IgD-negative memory B cell (primary cell): Measurements from ENCODE around the gene ADM5. TPM values are rescaled to one million over a fixed set of nuclear protein-coding genes. Genes with fewer than 3 reads are reported as not detected.
"Not testable (repeated sequence)": the region's sequence is repeated elsewhere in the genome, so short reads cannot be mapped to it uniquely, and the experiment has no call there.

Experiments
- H3K27ac Mint-ChIP-seq, 3 donors: one replicate each; pipeline ENCODE4 v1.8.0; 2020 to 2022; ENCODE audit warnings: mild to moderate bottlenecking in 3 of 3, mixed read lengths in 3 of 3, moderate library complexity in 1 of 3
- H3K27me3 Mint-ChIP-seq: one replicate; pipeline ENCODE4 v1.8.0; 2021; ENCODE audit warnings: mixed read lengths
- H3K36me3 Mint-ChIP-seq: one replicate; pipeline ENCODE4 v1.8.0; 2020; ENCODE audit warnings: mild to moderate bottlenecking, mixed read lengths
- H3K4me1 Mint-ChIP-seq, 3 donors: one replicate each; pipeline ENCODE4 v1.8.0; 2020 to 2022; ENCODE audit warnings: mixed read lengths in 3 of 3, mild to moderate bottlenecking in 1 of 3
- H3K4me3 Mint-ChIP-seq, 4 donors: one replicate each; pipeline ENCODE4 v1.8.0; 2020 to 2022; ENCODE audit warnings: mild to moderate bottlenecking in 4 of 4, mixed read lengths in 4 of 4, moderate library complexity in 3 of 4
- H3K9me3 Mint-ChIP-seq, 3 donors: one replicate each; pipeline ENCODE4 v1.8.0; 2020 to 2021; ENCODE audit warnings: mixed read lengths in 3 of 3, mild to moderate bottlenecking in 1 of 3
- polyA plus RNA-seq: library from polyadenylated mRNA; unstranded; fragments of 300-500 nt; fragmentation: Illumina TruSeq; gene quantifications from one replicate; pipeline ENCODE4 v1.2.3, GENCODE V29; 2021

Gene ADM5
- polyA plus RNA-seq, 1 donor from 2014 or later: 0.65 TPM

GRCh38 chr19:49696115-49696514 lies 6.7 kb downstream of the ADM5 start:
- Mint-ChIP-seq H3K36me3 (no peaks in the 10 kb centered on the region), H3K27ac (no peak overlapping the region), H3K27me3 (peaks cover 8% of the 10 kb centered on the region), H3K9me3 (no peaks in the 10 kb centered on the region), H3K4me3 (no peak overlapping the region), H3K4me1 (peaks cover 0 to 2% (median 0%) of the 10 kb centered on the region in 3 donors)

GRCh38 chr19:49696865-49697264 lies 7.5 kb downstream of the ADM5 start:
- Mint-ChIP-seq H3K9me3 (no peaks in the 10 kb centered on the region), H3K36me3 (no peaks in the 10 kb centered on the region), H3K27me3 (peaks cover 4% of the 10 kb centered on the region), H3K4me3 (peak overlapping the region in 1 of 4 donors; percentile 33), H3K4me1 (no peaks in the 10 kb centered on the region), H3K27ac (peak overlapping the region in 2 of 3 donors; percentile 35 to 63)

- H3K4me3 Mint-ChIP-seq: no peak overlapping the region
- no peaks in the 10 kb centered on the region for H3K27me3 Mint-ChIP-seq
- H3K9me3 Mint-ChIP-seq: no peaks in the 10 kb centered on the region
- H3K4me1 Mint-ChIP-seq: no peaks in the 10 kb centered on the region
- no peak overlapping the region for H3K27ac Mint-ChIP-seq
- no peaks in the 10 kb centered on the region for H3K36me3 Mint-ChIP-seq
These were observed 10.0 kb downstream of the ADM5 start for GRCh38 chr19:49699364-49699763.

- Mint-ChIP-seq H3K27ac (no peak overlapping the region), H3K4me1 (peaks cover 0 to 1% (median 0%) of the 10 kb centered on the region in 3 donors), H3K9me3 (no peaks in the 10 kb centered on the region), H3K36me3 (no peaks in the 10 kb centered on the region), H3K4me3 (no peak overlapping the region), H3K27me3 (no peaks in the 10 kb centered on the region)
These were observed 11.2 kb downstream of the ADM5 start for GRCh38 chr19:49700563-49700962.

- no peaks in the 10 kb centered on the region for H3K27me3 Mint-ChIP-seq
- H3K36me3 Mint-ChIP-seq: no peaks in the 10 kb centered on the region
- no peak overlapping the region for H3K27ac Mint-ChIP-seq
- no peak overlapping the region for H3K4me3 Mint-ChIP-seq
- H3K9me3 Mint-ChIP-seq: no peaks in the 10 kb centered on the region
- peaks cover 0 to 1% (median 0%) of the 10 kb centered on the region in 3 donors for H3K4me1 Mint-ChIP-seq
These were observed 11.9 kb downstream of the ADM5 start for GRCh38 chr19:49701271-49701786.

DNA sequence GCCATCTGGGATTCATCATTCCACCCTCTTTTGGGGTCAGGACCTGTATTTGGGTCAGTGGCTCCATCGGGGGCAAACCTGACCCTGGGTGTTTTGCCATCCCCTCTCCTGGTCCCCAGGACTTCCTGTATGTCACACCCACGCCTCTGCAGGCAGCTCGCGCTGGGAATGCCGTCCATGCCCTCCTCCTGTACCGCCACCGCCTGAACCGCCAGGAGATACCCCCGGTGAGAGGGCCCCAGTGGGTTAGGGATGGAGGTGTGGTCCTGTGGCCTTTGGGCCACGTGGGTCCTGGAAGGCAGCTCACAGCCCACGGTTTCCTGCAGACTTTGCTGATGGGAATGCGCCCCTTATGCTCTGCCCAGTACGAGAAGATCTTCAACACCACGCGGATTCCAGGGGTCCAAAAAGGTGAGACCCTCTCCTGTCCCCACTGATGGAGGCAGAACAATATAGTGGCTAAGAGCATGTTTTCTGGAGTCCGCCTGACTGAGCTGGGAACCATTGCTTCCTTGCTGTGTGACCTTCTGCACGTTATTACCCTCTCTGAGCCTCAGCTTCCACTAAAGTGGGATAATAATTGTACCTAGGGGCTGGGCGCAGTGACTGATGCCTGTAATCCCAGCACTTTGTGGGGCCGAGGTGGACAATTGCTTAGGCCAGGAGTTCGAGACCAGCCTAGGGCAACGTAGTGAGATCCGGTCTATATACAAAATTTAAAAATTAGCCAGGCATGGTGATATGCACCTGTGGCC lies 15.7 kb downstream of the ADM5 start:
- Mint-ChIP-seq H3K4me1 (peaks cover 0 to 1% (median 0%) of the 10 kb centered on the region in 3 donors), H3K4me3 (no peak overlapping the region), H3K36me3 (peaks cover 4% of the 10 kb centered on the region), H3K27me3 (peaks cover under 1% of the 10 kb centered on the region), H3K27ac (no peak overlapping the region), H3K9me3 (no peaks in the 10 kb centered on the region)

DNA sequence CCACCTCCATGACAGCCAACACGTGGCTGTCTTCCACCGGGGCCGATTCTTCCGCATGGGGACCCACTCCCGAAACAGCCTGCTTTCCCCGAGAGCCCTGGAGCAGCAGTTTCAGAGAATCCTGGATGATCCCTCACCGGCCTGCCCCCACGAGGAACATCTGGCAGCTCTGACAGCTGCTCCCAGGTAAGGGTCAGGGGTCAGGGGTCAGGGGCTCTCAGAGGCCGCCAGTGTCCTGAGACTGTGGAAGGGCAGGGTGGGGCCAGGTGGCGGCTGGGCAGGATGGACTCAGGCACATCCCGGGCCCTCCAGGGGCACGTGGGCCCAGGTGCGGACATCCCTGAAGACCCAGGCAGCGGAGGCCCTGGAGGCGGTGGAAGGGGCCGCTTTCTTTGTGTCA lies 16.5 kb downstream of the ADM5 start:
- Mint-ChIP-seq H3K4me3 (peak overlapping the region in 1 of 4 donors; percentile 49), H3K9me3 (no peaks in the 10 kb centered on the region), H3K27me3 (peaks cover 3% of the 10 kb centered on the region), H3K4me1 (peaks cover 0 to 1% (median 0%) of the 10 kb centered on the region in 3 donors), H3K36me3 (peaks cover 4% of the 10 kb centered on the region), H3K27ac (no peak overlapping the region)

- Mint-ChIP-seq H3K27me3 (peaks cover 3% of the 10 kb centered on the region), H3K9me3 (no peaks in the 10 kb centered on the region), H3K36me3 (peaks cover 4% of the 10 kb centered on the region), H3K27ac (no peak overlapping the region), H3K4me1 (peaks cover 0 to 2% (median 1%) of the 10 kb centered on the region in 3 donors), H3K4me3 (no peak overlapping the region)
These were observed 21.1 kb downstream of the ADM5 start for GRCh38 chr19:49710372-49710951.

- peak overlapping the region in 1 of 4 donors; percentile 68 for H3K4me3 Mint-ChIP-seq
- no peak overlapping the region for H3K27ac Mint-ChIP-seq
- H3K9me3 Mint-ChIP-seq: no peaks in the 10 kb centered on the region
These were observed 23.0 kb downstream of the ADM5 start for GRCh38 chr19:49712397-49712859.

GRCh38 chr19:49713236-49713845 lies 23.9 kb downstream of the ADM5 start:
- Mint-ChIP-seq H3K9me3 (no peaks in the 10 kb centered on the region), H3K36me3 (no peaks in the 10 kb centered on the region), H3K4me1 (peaks cover 6 to 7% (median 7%) of the 10 kb centered on the region in 3 donors), H3K27ac (no peak overlapping the region), H3K27me3 (peaks cover 3% of the 10 kb centered on the region), H3K4me3 (no peak overlapping the region)

More at GRCh38 chr19:49712397-49712859, 23.0 kb downstream of the ADM5 start:
- peaks cover 2 to 4% (median 3%) of the 10 kb centered on the region in 3 donors for H3K4me1 Mint-ChIP-seq
- H3K36me3 Mint-ChIP-seq: peaks cover under 1% of the 10 kb centered on the region
- peaks cover 3% of the 10 kb centered on the region for H3K27me3 Mint-ChIP-seq

DNA sequence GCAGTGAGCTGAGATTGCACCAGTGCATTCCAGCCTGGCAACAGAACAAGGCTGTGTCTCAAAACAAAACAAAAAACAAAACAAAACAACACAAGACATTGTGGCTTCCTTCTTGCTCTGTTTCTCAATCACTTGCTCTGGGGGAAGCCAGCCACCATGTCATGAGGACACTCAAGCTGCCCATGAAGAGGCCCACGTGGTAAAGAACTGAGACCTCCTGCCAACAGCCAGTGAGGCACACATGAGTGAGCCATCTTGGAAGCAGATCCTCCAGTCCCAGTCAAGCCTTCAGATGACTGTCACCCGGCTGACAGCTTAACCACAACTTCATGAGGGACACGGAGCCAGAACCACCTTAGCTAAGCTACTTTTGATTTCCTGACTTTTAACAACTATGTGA lies 26.8 kb downstream of the ADM5 start:
- H3K9me3 Mint-ChIP-seq: no peaks in the 10 kb centered on the region
- peaks cover 2% of the 10 kb centered on the region for H3K36me3 Mint-ChIP-seq
- H3K27me3 Mint-ChIP-seq: no peaks in the 10 kb centered on the region
- peaks cover 10 to 13% (median 11%) of the 10 kb centered on the region in 3 donors for H3K4me1 Mint-ChIP-seq
- H3K27ac Mint-ChIP-seq: no peak overlapping the region
- peak overlapping the region in 1 of 4 donors; percentile 61 for H3K4me3 Mint-ChIP-seq

GRCh38 chr19:49718511-49718910 lies 29.1 kb downstream of the ADM5 start:
- Mint-ChIP-seq H3K4me3 (peak overlapping the region in 3 of 4 donors; percentile 12 to 45 (median 28)), H3K36me3 (peaks cover 4% of the 10 kb centered on the region), H3K4me1 (peaks cover 8 to 13% (median 11%) of the 10 kb centered on the region in 3 donors), H3K27me3 (peaks cover 4% of the 10 kb centered on the region), H3K9me3 (no peaks in the 10 kb centered on the region), H3K27ac (no peak overlapping the region)

DNA sequence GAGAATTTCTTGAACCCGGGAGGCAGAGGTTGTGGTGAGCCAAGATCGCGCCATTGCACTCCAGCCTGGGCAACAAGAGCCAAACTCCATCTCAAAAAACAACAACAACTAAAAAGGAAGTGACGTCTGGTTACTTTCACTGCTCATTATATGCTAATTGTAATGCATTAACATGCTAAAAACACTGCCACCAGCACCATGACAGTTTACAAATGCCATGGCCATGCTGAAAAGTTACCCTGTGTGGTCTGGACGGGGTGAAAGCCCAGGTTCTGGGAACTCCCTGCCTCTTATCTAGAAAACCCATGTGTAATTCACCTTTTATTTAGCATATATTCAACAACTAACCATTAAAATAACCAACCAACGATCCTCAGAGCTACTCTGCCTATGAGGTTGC lies 29.6 kb downstream of the ADM5 start:
- H3K27ac Mint-ChIP-seq: no peak overlapping the region
- H3K4me1 Mint-ChIP-seq: peaks cover 8 to 13% (median 11%) of the 10 kb centered on the region in 3 donors
- peak overlapping the region in 2 of 4 donors; percentile 12 to 30 for H3K4me3 Mint-ChIP-seq
- H3K9me3 Mint-ChIP-seq: no peaks in the 10 kb centered on the region
- peaks cover 4% of the 10 kb centered on the region for H3K27me3 Mint-ChIP-seq
- peaks cover 4% of the 10 kb centered on the region for H3K36me3 Mint-ChIP-seq

GRCh38 chr19:49719420-49719819 lies 30.0 kb downstream of the ADM5 start:
- Mint-ChIP-seq H3K4me1 (peaks cover 8 to 13% (median 11%) of the 10 kb centered on the region in 3 donors), H3K4me3 (peak overlapping the region in 1 of 4 donors; percentile 12), H3K27ac (peak overlapping the region in 1 of 3 donors; percentile 48)
- H3K27me3 Mint-ChIP-seq, H3K9me3 Mint-ChIP-seq, H3K36me3 Mint-ChIP-seq: not testable (repeated sequence)
